ENCODE measurements around the gene SAMD8. TPM values are rescaled to one million over a fixed set of nuclear protein-coding genes. Genes with fewer than 3 reads are reported as not detected.

Gene SAMD8
- total RNA-seq, 4 donors from 2014 or later: 18.5 to 23.5 (median 20.4) TPM

DNA sequence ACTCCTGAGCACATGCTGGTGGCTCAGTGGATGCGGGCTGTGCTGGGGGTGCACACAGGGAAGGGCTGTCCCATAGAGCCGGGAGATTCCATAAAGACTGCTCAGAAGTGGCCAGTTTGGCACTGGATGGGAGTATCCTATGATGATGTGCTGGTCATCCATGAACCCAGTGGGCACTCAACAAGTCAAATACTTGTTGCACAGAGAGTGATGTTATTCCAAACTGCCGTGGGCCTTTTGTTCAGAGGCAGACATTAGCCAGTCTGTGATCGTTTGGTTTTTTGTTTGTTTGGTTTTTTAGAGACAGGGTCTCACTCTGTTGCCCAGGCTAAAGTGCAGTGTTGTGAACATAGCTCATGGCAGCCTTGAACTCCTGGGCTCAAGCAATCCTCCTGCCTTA lies 30.9 kb upstream of the SAMD8 start:
- no peaks in the 10 kb centered on the region for H3K4me1 ChIP-seq
- no peak overlapping the region for H3K4me3 ChIP-seq
- no peaks in the 10 kb centered on the region for H3K9me3 ChIP-seq
- H3K27ac ChIP-seq: no peak overlapping the region
- no peaks in the 10 kb centered on the region for H3K27me3 ChIP-seq
- H3K36me3 ChIP-seq: no peaks in the 10 kb centered on the region
- DNase-seq: no peak
- TF ChIP-seq, protein P1, sequence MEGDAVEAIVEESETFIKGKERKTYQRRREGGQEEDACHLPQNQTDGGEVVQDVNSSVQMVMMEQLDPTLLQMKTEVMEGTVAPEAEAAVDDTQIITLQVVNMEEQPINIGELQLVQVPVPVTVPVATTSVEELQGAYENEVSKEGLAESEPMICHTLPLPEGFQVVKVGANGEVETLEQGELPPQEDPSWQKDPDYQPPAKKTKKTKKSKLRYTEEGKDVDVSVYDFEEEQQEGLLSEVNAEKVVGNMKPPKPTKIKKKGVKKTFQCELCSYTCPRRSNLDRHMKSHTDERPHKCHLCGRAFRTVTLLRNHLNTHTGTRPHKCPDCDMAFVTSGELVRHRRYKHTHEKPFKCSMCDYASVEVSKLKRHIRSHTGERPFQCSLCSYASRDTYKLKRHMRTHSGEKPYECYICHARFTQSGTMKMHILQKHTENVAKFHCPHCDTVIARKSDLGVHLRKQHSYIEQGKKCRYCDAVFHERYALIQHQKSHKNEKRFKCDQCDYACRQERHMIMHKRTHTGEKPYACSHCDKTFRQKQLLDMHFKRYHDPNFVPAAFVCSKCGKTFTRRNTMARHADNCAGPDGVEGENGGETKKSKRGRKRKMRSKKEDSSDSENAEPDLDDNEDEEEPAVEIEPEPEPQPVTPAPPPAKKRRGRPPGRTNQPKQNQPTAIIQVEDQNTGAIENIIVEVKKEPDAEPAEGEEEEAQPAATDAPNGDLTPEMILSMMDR (IDR thresholded peaks at IDR 0.05): no peak
- TF ChIP-seq POLR2A (IDR thresholded peaks at IDR 0.05): no peak

- no peak for TF ChIP-seq POLR2A (IDR thresholded peaks at IDR 0.05)
- TF ChIP-seq, protein P1 (IDR thresholded peaks at IDR 0.05): no peak
- no peaks in the 10 kb centered on the region for H3K4me1 ChIP-seq
- DNase-seq: no peak
- H3K27ac ChIP-seq: no peak overlapping the region
- no peaks in the 10 kb centered on the region for H3K9me3 ChIP-seq
- no peaks in the 10 kb centered on the region for H3K27me3 ChIP-seq
- no peak overlapping the region for H3K4me3 ChIP-seq
- H3K36me3 ChIP-seq: no peaks in the 10 kb centered on the region
Measured at GRCh38 chr10:75081379-75081778, 30.1 kb upstream of the SAMD8 start.

DNA sequence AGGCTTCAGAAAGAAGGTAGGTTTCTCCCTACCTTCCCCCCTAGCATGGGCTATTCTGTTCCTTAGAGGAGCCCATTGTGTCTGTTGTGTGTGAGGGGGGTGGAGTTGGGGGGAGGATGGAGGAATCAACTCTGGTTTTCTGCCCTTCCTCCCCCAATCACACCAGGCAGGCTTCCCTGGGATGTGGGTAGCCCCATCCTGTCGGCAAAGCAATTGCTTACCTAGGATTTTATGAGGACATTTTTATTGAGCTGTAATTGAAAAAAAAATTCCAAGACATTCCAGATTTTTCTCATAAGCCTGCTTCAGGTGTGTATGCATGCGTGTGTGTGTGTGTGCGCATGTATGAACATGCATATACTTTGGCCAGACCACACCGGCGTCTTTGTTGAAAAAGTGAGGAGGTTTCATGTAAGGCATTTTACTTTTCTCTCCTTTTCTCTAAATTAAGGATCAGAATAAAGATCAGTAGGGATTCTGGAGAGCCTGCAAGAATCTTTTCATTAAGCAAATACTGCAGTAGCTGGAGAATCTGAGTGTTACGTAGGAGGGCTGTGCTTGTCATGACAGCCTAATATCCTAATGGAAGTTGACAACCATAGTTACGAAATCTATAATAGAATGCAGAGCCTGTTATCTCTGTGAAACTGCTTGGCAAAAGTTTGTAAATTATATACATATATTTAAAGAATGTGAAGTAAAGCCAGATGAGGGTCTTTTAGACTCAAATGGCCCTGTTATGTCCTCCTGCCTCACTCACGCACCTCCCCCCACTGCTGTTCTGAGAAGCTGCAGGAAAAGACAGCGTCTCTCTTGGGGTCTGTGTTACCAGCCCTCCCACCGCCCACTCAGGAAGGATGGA lies 27.3 kb upstream of the SAMD8 start:
- Histone ChIP-seq H3K9me3 (no peaks in the 10 kb centered on the region), H3K27ac (no peak overlapping the region), H3K4me1 (no peaks in the 10 kb centered on the region), H3K36me3 (no peaks in the 10 kb centered on the region), H3K27me3 (no peaks in the 10 kb centered on the region), H3K4me3 (no peak overlapping the region)
- TF ChIP-seq, protein P1 (IDR thresholded peaks at IDR 0.05): no peak
- TF ChIP-seq POLR2A (IDR thresholded peaks at IDR 0.05): no peak
- no peak for DNase-seq

DNA sequence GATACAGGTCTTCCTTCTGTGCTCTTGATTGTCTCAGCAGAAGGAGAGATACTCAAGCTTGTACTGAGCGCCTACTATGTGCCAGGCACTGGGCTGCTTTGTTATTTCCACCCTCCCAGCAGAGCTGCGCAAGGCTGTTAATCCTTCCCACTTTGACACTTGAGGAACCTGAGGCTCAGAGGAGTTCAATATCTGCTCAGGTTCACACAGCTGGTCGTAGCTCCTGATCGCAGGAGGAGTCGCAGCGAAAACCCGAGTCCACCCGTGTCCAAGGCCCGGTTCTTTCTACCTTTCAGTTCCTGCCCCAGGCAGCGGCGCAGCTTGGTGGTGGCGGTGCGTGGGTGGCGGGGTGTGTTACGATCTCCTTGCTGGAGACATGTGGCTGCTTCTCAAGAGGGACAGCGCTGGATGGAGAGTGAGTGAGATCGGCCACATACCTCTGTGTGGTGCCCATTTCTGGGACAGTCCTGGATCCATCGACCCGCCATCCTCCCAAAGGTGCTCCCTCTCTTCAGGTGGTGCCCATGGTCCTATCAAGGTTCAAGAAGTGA lies 26.5 kb upstream of the SAMD8 start:
- H3K4me3 ChIP-seq: no peak overlapping the region
- no peak for DNase-seq
- no peak for TF ChIP-seq POLR2A (IDR thresholded peaks at IDR 0.05)
- TF ChIP-seq, protein P1 (IDR thresholded peaks at IDR 0.05): no peak

GRCh38 chr10:75086278-75086934 lies 25.1 kb upstream of the SAMD8 start:
- H3K9me3 ChIP-seq: no peaks in the 10 kb centered on the region
- no peak for DNase-seq
- H3K4me3 ChIP-seq: no peak overlapping the region
- no peaks in the 10 kb centered on the region for H3K4me1 ChIP-seq
- H3K27me3 ChIP-seq: no peaks in the 10 kb centered on the region
- H3K36me3 ChIP-seq: no peaks in the 10 kb centered on the region
- no peak overlapping the region for H3K27ac ChIP-seq
- no peak for TF ChIP-seq POLR2A (IDR thresholded peaks at IDR 0.05)
- TF ChIP-seq, protein P1 (IDR thresholded peaks at IDR 0.05): no peak

More for the DNA sequence above, 26.5 kb upstream of the SAMD8 start:
- H3K4me1 ChIP-seq: no peaks in the 10 kb centered on the region
- H3K27me3 ChIP-seq: no peaks in the 10 kb centered on the region
- H3K9me3 ChIP-seq: no peaks in the 10 kb centered on the region
- no peaks in the 10 kb centered on the region for H3K36me3 ChIP-seq
- no peak overlapping the region for H3K27ac ChIP-seq

All from Peyer's patch (tissue), 4 donors.